HepG2 (cell line): ENCODE results near the gene MAGEA8.

Experiments used
- AHDC1 ChIP-seq: sonication (generic); formaldehyde crosslinking; IDR thresholded peaks from 2 replicates; pipeline ENCODE4 v1.5.1; 2020; ENCODE audit warnings: mild to moderate bottlenecking, missing genetic modification reagents, borderline replicate concordance
- EP300 ChIP-seq, 3 experiments: sonication (generic) in 1 of 3; formaldehyde crosslinking in 1 of 3; IDR thresholded peaks; 2 replicates each; pipeline versions ENCODE4 v1.5.1 to v1.6.1; 2011 to 2020; ENCODE audit warnings: low read depth in 2 of 3, low read length in 2 of 3, borderline replicate concordance in 1 of 3, improper control_type of control experiment in 1 of 3, mild to moderate bottlenecking in 1 of 3, missing genetic modification reagents in 1 of 3, moderate library complexity in 1 of 3
- FOXM1 ChIP-seq: sonication (generic); formaldehyde crosslinking; IDR thresholded peaks from 2 replicates; pipeline ENCODE4 v1.5.0; 2020; ENCODE audit warnings: missing genetic modification reagents
- POLR2A ChIP-seq, 2 experiments: IDR thresholded peaks; 2 replicates each; pipeline ENCODE4 v1.6.1; 2011; ENCODE audit warnings: low read depth in 2 of 2, low read length in 2 of 2, mild to moderate bottlenecking in 1 of 2, moderate library complexity in 1 of 2; ENCODE audit not compliant: insufficient read depth in 1 of 2
- SMARCC2 ChIP-seq: fragments of 450-650 bp; IDR thresholded peaks from 2 replicates; pipeline ENCODE4 v1.6.1; 2017; ENCODE audit warnings: antibody characterized with exemption, mild to moderate bottlenecking
- YY1 ChIP-seq: IDR thresholded peaks from 2 replicates; pipeline ENCODE4 v1.6.1; 2011; ENCODE audit warnings: low read length, low read depth, moderate library complexity, mild to moderate bottlenecking; ENCODE audit not compliant: insufficient read depth, insufficient replicate concordance
- ZNF121 ChIP-seq: sonication (generic); formaldehyde crosslinking; IDR thresholded peaks from 2 replicates; pipeline ENCODE4 v1.5.0; 2020; ENCODE audit warnings: mild to moderate bottlenecking, missing genetic modification reagents
- ZNF530 ChIP-seq: sonication (generic); formaldehyde crosslinking; IDR thresholded peaks from 2 replicates; pipeline ENCODE4 v1.5.0; 2020; ENCODE audit warnings: low read depth, mild to moderate bottlenecking, missing genetic modification reagents
- ZNF550 ChIP-seq: sonication (generic); formaldehyde crosslinking; IDR thresholded peaks from 2 replicates; pipeline ENCODE4 v1.4.0; 2020; ENCODE audit warnings: mild to moderate bottlenecking, missing genetic modification reagents, borderline replicate concordance
- ZNF670 ChIP-seq: sonication (generic); formaldehyde crosslinking; IDR thresholded peaks from 2 replicates; pipeline ENCODE4 v1.8.0; 2022; ENCODE audit warnings: mild to moderate bottlenecking, missing genetic modification reagents, borderline replicate concordance
- ZSCAN20 ChIP-seq: sonication (generic); formaldehyde crosslinking; IDR thresholded peaks from 2 replicates; pipeline ENCODE4 v1.4.0; 2020; ENCODE audit warnings: missing genetic modification reagents, mild to moderate bottlenecking, borderline replicate concordance
- TF ChIP-seq, protein P1 (sequence below): sonication (generic); formaldehyde crosslinking; IDR thresholded peaks from 2 replicates; pipeline ENCODE4 v1.4.0; 2020; ENCODE audit warnings: low read depth, missing genetic modification reagents
- TF ChIP-seq, protein P2 (sequence below): IDR thresholded peaks from 2 replicates; pipeline ENCODE4 v1.6.1; 2012; ENCODE audit warnings: inconsistent platforms
- TF ChIP-seq, protein P3 (sequence below): sonication (generic); formaldehyde crosslinking; conservative IDR thresholded peaks from 2 replicates; pipeline ENCODE4 v1.4.0; 2020; ENCODE audit warnings: mild to moderate bottlenecking, missing genetic modification reagents, moderate library complexity

- TF ChIP-seq EP300 (IDR thresholded peaks at IDR 0.05; ENCODE audit: low read depth in 2 of 2, low read length in 2 of 2) (no peak), EP300 (CRISPR knock-in tag; IDR thresholded peaks at IDR 0.05; ENCODE audit: borderline replicate concordance) (no peak), AHDC1 (CRISPR knock-in tag) (no peak), ZNF550 (CRISPR knock-in tag) (no peak), FOXM1 (CRISPR knock-in tag) (no peak), SMARCC2 (no peak), ZNF670 (CRISPR knock-in tag) (no peak), YY1 (no peak), ZSCAN20 (CRISPR knock-in tag) (no peak), ZNF121 (CRISPR knock-in tag) (no peak), ZNF530 (CRISPR knock-in tag) (no peak), POLR2A (IDR thresholded peaks at IDR 0.05; ENCODE audit: insufficient read depth in 1 of 2, low read depth in 2 of 2, low read length in 2 of 2) (no peak)
- TF ChIP-seq, protein P1, sequence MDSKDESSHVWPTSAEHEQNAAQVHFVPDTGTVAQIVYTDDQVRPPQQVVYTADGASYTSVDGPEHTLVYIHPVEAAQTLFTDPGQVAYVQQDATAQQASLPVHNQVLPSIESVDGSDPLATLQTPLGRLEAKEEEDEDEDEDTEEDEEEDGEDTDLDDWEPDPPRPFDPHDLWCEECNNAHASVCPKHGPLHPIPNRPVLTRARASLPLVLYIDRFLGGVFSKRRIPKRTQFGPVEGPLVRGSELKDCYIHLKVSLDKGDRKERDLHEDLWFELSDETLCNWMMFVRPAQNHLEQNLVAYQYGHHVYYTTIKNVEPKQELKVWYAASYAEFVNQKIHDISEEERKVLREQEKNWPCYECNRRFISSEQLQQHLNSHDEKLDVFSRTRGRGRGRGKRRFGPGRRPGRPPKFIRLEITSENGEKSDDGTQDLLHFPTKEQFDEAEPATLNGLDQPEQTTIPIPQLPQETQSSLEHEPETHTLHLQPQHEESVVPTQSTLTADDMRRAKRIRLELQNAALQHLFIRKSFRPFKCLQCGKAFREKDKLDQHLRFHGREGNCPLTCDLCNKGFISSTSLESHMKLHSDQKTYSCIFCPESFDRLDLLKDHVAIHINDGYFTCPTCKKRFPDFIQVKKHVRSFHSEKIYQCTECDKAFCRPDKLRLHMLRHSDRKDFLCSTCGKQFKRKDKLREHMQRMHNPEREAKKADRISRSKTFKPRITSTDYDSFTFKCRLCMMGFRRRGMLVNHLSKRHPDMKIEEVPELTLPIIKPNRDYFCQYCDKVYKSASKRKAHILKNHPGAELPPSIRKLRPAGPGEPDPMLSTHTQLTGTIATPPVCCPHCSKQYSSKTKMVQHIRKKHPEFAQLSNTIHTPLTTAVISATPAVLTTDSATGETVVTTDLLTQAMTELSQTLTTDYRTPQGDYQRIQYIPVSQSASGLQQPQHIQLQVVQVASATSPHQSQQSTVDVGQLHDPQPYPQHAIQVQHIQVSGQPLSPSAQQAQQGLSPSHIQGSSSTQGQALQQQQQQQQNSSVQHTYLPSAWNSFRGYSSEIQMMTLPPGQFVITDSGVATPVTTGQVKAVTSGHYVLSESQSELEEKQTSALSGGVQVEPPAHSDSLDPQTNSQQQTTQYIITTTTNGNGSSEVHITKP (CRISPR knock-in tag): no peak
- TF ChIP-seq, protein P2, sequence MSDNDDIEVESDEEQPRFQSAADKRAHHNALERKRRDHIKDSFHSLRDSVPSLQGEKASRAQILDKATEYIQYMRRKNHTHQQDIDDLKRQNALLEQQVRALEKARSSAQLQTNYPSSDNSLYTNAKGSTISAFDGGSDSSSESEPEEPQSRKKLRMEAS: no peak
- TF ChIP-seq, protein P3, sequence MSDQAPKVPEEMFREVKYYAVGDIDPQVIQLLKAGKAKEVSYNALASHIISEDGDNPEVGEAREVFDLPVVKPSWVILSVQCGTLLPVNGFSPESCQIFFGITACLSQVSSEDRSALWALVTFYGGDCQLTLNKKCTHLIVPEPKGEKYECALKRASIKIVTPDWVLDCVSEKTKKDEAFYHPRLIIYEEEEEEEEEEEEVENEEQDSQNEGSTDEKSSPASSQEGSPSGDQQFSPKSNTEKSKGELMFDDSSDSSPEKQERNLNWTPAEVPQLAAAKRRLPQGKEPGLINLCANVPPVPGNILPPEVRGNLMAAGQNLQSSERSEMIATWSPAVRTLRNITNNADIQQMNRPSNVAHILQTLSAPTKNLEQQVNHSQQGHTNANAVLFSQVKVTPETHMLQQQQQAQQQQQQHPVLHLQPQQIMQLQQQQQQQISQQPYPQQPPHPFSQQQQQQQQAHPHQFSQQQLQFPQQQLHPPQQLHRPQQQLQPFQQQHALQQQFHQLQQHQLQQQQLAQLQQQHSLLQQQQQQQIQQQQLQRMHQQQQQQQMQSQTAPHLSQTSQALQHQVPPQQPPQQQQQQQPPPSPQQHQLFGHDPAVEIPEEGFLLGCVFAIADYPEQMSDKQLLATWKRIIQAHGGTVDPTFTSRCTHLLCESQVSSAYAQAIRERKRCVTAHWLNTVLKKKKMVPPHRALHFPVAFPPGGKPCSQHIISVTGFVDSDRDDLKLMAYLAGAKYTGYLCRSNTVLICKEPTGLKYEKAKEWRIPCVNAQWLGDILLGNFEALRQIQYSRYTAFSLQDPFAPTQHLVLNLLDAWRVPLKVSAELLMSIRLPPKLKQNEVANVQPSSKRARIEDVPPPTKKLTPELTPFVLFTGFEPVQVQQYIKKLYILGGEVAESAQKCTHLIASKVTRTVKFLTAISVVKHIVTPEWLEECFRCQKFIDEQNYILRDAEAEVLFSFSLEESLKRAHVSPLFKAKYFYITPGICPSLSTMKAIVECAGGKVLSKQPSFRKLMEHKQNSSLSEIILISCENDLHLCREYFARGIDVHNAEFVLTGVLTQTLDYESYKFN: no peak
These were observed 34.2 kb upstream of the MAGEA8 start for GRCh38 chrX:149846789-149847188.
